ENCODE results near the gene MARS1.

MARS1 gene

DNA sequence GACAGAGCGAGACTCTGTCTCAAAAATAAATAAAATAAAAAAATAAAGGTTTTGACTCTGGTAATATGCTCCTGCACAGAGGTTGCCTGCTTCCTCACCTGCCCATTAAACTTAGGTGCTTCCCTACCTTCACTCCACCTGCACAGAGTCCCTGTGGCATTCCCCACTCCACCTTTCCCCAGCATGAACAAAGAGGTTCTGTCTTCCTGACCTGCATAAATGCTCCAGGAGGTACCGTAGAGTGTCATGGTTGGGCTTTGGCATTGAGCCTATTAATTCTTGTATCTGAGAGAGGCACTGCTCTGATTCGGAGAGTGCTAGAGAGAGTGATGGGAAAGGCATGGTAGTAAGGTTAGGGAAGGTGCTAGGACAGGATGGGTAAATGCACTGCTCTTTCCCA, 14.5 kb upstream of the MARS1 start:
- no peak for DNase-seq (ENCODE audit: low read depth)

DNA sequence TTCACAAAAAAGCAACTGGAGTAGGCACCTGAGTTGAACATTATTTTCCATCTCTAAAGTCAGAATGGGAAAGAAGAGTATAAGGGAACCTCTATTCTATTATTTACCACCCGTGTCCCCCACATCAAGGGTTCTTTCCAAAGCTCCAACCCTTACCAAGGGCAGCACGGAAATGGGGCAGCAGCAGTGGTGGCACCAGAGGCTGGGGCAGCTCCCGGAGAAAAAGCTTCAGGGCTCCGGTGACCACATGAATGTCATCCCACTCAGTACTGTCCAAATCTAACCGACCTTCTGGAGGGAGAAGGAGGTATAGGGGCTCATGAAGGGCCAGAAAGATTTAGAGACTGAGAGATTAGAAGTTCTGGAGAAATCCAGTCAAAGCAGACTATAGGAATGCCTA, 14.0 kb upstream of the MARS1 start:
- DNase-seq (ENCODE audit: low read depth) = no peak

DNA sequence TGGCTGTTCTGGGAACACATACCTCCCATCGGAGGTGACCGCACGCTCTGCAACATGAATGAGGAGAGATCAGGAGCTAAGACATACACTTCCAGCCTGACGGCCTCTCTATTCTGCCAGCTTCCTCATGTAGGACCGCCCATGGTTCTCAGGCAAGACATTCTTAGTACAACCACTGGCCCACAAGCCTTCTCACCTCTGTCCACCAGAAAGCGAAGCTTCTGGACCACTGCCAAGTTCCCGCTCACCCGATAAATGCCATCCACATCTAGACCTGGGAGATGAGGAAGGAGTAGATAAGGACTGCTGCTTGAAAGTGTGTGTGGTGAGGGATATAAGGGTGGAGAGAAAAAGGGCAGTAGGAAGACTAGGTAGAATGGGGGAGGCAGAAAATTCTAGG, 13.4 kb upstream of the MARS1 start:
- no peak for DNase-seq (ENCODE audit: low read depth)

GRCh38 chr12:57474862-57475261, 13.0 kb upstream of the MARS1 start:
- DNase-seq (ENCODE audit: low read depth) = no peak

DNA sequence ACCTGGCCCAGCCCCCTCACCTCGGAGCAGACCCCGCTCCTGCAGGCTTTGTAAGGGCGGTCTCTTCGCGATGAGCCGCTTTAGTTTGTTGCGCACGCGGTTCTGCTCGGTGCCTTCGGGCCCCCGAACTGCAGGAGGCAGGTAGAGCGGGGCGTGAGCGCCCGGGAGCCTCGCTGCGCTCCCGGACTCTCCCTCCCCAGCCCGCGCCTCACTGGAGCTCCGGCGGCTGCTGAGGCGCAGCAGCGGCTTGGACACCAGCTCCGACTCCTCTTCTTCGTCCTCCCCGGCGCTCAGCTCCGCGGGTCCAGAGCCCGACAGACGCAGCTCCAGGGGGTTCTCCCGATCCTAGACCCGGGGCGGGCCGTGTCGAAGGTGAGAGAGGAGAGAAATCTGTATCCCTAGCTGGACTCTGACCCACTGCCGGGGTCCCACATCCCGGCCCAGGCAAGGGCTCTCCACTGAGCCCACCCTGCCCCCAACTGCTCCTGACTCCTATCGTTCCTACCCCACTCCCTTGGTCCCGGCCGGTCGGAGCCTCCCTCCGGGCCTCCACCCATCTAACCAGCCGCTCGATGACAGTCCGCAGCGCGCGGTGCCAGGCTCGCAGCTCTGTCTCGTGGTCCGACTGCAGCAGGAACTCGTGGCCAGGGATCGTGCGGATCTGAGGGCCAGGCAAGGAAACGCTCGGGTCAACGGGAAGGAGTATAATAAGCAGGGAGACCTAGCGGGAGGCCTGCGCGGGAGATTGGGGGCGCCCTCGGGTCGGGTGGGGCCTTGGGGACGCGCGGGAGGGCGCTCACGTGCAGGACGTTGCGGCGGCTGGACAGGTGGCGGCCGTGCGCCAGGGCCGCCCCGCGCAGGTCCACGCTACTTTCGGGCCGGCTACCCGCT, 12.4 kb upstream of the MARS1 start:
- DNase-seq (ENCODE audit: low read depth) = no peak

DNA sequence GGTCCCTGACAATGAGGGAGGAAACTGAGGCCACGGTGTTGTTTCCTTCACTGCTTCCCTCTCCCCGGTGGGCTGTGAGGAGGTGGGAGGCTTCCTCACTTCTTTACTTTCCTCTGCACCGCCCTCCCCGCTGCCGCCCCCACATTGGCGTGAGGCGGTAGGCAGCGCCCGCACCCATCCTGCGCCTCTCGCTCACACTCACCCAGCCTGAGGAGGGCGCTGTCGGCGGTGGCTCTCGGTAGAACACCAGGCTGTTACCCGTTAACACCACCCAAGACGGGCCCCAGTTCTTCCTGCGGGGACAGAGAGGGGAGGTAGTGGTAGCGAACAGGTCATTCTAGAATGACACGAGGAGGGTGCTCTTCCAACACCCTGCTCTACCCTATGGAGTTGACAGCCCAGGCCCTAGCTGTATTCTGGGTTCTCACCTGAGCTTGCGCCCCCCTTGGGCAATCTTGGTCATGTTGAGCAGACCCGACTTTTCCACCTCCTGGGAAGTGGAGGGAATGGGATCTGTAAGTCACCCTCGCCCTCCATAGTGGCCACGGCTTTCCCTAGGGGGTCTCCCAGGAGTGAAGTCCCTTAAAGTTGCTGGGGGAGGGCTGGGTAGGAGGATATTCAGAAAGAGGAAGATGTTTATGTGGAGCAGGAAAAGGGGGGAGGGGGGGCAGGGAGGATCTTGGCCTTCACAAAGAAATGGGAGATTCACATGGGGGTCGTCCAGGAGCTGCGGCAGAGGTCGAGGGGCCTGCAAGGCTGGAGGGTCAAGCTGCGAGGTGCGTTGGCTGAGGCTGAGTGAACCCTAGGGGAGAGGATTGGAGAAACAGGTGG, 11.5 kb upstream of the MARS1 start:
- DNase-seq (ENCODE audit: low read depth) = peak; percentile 58

- DNase-seq (ENCODE audit: low read depth) = no peak
Observed at GRCh38 chr12:57476993-57477709, 10.7 kb upstream of the MARS1 start.

DNA sequence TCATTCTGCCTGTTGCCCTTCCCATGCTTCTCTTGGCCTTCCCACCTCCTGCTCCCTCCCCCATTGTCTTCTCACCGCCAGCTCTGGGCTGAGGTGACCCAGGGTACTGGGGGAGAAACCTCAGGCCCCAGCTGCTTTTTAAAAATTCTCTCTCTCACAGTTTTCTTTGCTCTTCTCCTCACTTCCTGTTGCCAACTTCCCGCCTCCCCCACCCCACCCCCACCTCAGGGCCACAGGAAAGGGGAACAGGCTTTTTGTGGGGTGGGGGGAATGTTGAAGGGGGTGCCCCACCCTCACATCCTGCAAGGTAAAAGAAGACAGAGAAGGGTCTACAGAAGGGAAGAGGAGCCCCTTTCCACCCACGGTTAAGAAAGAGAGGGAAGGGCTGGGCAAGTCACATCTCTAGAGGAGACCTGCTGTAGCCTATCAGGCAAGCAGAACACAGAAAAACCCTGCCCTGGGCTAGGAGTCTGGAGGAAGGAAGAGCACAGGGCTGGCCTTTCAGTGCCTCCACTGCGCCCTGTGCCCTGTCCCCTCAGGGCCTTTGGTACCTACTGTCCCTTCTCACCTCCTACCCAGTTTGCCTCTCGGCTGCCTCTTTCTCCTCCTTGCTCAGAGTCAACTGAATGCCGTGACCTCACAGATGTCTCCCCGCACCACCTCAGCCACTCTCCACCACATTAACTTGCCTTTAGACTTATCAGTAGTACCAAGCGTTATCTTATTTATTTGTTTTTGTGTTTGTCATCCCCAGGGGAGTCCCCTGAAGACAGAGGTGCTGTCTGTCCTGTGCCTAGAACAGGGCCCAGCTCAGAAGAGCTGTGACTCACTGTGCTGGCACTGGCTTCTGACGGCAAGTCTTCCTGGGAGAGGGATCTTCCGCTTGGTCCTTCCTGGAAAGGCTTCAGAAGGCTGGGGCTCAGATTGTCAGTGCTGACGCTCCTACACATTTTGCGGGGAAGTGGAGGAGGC, 9.9 kb upstream of the MARS1 start:
- DNase-seq (ENCODE audit: low read depth) = no peak

DNA sequence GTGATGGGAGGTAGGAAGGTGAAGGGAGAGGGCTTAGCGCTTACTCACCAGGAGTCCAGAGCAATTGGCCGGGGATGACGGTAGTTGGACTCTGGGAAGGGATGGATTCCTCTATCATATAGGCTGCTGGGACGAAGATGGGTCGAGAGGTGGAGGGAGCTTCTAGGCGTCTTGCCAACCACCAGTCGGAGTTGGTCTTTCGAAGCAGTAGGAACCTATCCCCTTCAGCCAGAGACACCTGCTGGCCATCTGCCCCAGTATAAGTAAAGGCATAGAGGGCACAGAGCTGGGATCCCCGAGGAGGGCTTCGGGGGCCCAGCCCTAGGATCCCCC, 8.9 kb upstream of the MARS1 start:
- no peak for DNase-seq (ENCODE audit: low read depth)

GRCh38 chr12:57479376-57480115, 8.3 kb upstream of the MARS1 start, which contains the start of gene ARHGAP9:
Gene ARHGAP9 (minus strand): TSS chr12:57479866. CDS start chr12:57479406, 460 bp downstream.
- no peak for DNase-seq (ENCODE audit: low read depth)

DNA sequence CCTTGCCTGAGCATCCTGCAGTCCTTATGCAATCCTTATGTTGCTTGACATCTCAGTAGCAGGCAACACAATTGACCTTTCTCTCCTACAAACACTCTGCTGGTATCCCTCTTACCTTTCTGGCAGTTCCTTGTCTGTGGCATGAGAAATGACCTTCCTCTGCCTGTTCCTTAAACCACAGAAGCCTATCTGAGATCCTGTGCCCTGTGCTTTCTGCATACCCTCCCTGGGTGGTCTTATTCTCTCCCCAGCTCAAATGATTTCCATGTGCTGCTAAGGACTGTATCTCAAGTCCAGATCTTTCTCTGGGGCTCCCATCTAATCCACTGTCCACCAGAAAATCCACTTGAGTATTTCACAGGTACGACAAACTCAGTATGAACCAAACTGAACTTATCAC, 6.2 kb upstream of the MARS1 start:
- no peak for DNase-seq (ENCODE audit: low read depth)

DNA sequence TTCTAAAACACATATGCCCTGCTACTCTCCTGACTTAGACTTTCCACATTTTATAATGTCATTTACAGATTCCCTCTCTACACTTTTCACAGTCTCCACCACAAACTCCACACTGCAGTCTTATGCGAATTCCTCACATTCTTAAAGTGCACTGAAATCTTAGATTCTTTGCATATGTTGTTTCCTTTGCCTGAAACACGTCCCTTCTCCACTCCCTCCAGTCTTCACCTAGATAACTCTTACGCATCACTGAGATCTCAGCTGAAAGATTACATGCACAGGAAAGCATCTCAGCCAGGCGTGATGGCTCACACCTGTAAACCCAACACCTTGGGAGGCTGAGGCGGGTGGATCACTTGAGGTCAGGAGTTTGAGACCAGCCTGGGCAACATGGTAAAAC, 4.4 kb upstream of the MARS1 start:
- no peak for DNase-seq (ENCODE audit: low read depth)

GRCh38 chr12:57485695-57486094, 2.2 kb upstream of the MARS1 start:
- no peak for DNase-seq (ENCODE audit: low read depth)

GRCh38 chr12:57487055-57487596, 742 bp upstream of the MARS1 start:
- DNase-seq (ENCODE audit: low read depth) = no peak

DNA sequence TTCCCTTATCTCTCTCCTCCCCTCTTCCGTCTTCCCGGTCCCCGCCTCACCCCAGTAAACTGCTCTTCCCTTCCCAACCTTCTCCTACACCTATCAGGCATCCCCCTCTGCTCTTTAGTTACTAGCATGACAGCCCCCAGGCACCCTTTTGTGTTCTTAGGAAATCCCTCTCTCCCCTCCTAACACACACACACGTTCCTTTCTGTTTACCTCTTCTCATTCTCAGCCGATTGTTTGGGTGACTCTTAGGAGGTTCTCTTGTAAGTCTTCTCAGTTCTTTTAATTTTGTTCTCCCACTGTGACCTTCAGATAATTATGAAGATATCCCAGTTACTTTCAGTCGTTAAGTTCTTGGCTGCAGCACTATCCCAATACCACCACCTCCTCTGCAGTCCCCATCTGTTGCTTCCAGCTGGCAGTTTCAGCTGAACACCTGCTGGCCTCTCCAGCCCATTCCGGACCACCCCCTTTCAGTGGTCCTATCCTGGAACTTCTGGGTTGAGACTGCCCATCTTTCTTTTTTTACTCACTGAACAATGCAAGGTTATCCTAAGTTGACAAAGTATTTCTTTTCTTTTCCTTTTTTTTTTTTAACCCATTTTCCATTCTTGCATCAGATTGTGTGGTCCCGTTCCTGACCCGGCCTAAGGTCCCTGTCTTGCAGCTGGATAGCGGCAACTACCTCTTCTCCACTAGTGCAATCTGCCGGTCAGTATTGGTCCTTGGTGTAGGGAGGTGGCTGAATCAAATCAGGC, 711 bp downstream of the MARS1 start:
- no peak for DNase-seq (ENCODE audit: low read depth)

DNA sequence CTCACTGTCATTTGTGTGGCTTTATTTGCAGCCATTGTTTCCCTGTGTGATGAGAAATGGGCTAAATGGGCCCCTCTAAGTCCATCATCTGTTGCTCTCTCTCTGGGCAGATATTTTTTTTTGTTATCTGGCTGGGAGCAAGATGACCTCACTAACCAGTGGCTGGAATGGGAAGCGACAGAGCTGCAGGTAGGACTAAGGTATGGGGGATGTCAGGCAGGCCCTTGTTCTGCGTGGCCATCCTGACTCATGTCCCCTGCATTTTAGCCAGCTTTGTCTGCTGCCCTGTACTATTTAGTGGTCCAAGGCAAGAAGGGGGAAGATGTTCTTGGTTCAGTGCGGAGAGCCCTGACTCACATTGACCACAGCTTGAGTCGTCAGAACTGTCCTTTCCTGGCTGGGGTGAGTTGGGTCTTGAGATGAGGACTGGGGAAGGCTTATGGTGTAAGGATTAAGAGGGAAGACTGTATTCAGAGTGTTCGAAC, 1.3 kb downstream of the MARS1 start:
- no peak for DNase-seq (ENCODE audit: low read depth)

DNA sequence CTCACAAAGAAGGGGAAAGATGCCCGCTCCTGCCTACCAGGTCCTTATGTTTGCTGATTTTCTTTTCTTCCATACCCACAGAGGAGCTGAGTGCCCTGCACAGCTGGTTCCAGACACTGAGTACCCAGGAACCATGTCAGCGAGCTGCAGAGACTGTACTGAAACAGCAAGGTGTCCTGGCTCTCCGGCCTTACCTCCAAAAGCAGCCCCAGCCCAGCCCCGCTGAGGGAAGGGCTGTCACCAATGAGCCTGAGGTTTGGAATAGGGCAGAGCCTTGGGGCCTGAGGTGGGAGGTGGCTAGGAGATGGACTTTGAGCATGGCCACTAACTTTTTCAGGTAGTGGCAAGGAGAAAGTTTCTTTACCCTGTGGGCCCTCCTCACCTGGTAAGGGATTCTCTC, 2.3 kb downstream of the MARS1 start:
- DNase-seq (ENCODE audit: low read depth) = no peak

- DNase-seq (ENCODE audit: low read depth) = no peak
Observed at GRCh38 chr12:57491393-57492280, 3.8 kb downstream of the MARS1 start.
